ENCODE data around the gene KLF11.
"Not testable (repeated sequence)": the region's sequence is repeated elsewhere in the genome, so short reads cannot be mapped to it uniquely, and the experiment has no call there.

KLF11 gene

DNA sequence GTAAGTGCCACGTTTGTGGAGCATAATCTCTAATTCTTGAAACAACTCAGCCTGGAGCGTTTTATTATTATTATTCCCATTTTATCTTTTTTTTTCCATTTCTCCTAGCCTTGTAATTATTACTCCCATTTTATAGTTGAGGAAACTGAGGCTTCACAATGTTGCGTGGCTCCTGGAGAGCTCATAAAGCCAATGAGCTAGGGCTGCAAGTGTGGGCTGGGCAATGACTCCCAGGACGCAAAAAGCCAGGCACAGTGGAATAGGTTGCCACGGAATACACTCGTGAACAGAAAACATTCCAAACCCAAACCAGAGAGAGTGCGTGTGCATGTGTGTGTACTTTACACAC lies 13.5 kb upstream of the KLF11 start:
- no peak for DNase-seq (ENCODE audit: insufficient read length)
- TF ChIP-seq POLR2A (IDR thresholded peaks at IDR 0.05; ENCODE audit: low read depth, low read length) (no peak), POLR2AphosphoS5 (IDR thresholded peaks at IDR 0.05; ENCODE audit: low read depth, low read length) (no peak), TAF1 (IDR thresholded peaks at IDR 0.05; ENCODE audit: borderline replicate concordance, low read depth, low read length) (no peak)
- FAIRE-seq = no peak

DNA sequence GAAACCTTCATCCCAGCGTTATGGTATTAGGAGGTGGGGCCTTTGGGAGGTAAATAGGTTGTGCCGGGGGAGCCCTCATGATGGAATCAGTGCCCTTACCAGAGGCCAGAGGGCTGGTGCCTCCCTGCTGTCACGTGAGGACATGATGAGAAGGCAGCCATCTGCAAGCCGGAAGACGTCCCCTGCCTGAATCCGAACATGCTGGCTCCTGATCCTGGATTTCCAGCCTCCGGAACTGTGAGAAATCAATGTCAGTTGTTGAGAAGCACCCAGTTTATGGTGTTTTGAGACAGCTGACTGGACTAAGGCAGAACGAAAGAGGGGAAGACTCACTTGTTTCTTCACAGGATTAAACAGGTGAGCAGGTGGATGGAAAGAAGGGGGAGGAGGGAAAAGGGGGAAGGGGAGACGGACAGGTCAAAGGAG lies 13.0 kb upstream of the KLF11 start:
- TF ChIP-seq POLR2AphosphoS5 (IDR thresholded peaks at IDR 0.05; ENCODE audit: low read depth, low read length) (no peak), POLR2A (IDR thresholded peaks at IDR 0.05; ENCODE audit: low read depth, low read length) (no peak), TAF1 (IDR thresholded peaks at IDR 0.05; ENCODE audit: borderline replicate concordance, low read depth, low read length) (no peak)
- FAIRE-seq (no peak), DNase-seq (ENCODE audit: insufficient read length) (no peak)

DNA sequence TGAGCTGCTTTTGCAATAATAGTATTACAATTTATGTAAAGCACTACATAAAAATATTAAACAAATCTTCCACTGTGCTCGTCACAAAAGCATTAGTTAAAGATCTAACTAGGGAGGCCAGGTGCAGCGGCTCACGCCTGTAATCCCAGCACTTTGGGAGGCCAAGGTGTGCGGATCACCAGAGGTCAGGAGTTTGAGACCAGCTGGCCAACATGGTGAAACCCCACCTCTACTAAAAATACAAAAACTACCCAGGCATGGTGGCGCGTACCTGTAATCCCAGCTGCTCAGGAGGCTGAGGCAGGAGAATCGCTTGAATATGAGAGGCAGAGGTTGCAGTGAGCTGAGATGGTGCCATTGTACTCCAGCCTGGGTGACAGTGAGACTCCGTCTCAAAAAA lies 12.6 kb upstream of the KLF11 start:
- not testable (repeated sequence) for DNase-seq (ENCODE audit: insufficient read length); FAIRE-seq

DNA sequence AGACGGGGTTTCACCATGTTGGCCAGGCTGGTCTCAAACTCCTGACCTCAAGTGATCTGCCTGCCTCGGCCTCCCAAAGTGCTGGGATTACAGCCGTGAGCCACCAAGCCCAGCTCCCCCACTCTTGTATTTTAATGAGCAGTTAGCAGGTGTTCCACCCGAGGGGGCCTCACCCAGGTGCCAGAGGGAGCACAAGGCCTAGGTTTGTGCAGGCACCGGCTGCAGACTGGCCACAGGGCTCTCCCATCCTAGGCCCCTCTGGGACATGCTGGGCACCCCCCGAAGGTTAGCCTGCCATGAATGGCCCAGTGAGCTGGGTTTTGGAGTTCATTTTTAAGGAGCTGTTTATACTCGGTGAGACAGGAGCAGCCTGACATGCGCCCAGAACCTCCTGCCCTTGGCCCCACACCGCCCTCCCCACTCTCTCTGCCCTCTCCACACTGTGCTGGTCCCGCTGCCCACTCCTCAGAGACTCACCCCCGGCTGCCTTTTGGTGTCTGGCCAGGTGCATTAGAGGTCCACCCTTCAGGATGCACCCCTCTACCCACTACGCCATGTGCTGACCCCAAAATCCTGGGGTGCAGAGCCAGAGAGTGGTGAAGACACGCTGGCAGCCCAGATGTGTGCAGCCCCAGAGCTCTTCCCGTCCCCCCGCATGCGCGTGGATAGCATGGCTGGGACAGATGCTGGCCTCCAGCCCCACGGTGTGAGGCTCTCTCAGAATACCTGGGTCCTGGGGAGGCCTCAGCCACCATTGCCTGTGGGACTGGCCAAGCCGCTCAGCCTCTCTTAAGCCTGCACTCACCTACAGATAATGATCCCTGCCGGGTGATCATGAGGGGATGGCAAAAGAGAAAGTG lies 11.2 kb upstream of the KLF11 start:
- TF ChIP-seq POLR2A (IDR thresholded peaks at IDR 0.05; ENCODE audit: low read depth, low read length) (no peak), POLR2AphosphoS5 (IDR thresholded peaks at IDR 0.05; ENCODE audit: low read depth, low read length) (no peak), TAF1 (IDR thresholded peaks at IDR 0.05; ENCODE audit: borderline replicate concordance, low read depth, low read length) (no peak)
- DNase-seq (ENCODE audit: insufficient read length) (no peak), FAIRE-seq (no peak)

DNA sequence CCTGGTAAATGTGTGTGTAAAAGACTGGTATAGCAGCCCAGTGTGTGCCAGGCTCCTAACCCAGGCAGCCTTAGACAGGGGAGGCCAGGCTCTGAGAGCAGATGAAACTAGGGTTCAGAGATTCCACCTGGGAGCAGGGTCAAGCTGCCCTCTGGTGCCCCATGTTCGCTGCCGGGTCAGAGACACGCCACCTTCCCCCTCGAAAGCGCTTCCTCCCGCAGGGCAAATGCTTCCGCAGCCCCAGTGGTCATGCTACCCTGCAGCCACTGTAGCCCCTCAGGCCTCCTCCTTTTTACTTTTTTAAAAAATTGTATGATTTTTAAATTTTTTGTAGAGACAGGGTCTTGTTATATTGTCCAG lies 10.6 kb upstream of the KLF11 start:
- no peak for FAIRE-seq
- DNase-seq (ENCODE audit: insufficient read length) = no peak
- TF ChIP-seq TAF1 (IDR thresholded peaks at IDR 0.05; ENCODE audit: borderline replicate concordance, low read depth, low read length) = no peak
- TF ChIP-seq POLR2A (IDR thresholded peaks at IDR 0.05; ENCODE audit: low read depth, low read length) = no peak
- no peak for TF ChIP-seq POLR2AphosphoS5 (IDR thresholded peaks at IDR 0.05; ENCODE audit: low read depth, low read length)

DNA sequence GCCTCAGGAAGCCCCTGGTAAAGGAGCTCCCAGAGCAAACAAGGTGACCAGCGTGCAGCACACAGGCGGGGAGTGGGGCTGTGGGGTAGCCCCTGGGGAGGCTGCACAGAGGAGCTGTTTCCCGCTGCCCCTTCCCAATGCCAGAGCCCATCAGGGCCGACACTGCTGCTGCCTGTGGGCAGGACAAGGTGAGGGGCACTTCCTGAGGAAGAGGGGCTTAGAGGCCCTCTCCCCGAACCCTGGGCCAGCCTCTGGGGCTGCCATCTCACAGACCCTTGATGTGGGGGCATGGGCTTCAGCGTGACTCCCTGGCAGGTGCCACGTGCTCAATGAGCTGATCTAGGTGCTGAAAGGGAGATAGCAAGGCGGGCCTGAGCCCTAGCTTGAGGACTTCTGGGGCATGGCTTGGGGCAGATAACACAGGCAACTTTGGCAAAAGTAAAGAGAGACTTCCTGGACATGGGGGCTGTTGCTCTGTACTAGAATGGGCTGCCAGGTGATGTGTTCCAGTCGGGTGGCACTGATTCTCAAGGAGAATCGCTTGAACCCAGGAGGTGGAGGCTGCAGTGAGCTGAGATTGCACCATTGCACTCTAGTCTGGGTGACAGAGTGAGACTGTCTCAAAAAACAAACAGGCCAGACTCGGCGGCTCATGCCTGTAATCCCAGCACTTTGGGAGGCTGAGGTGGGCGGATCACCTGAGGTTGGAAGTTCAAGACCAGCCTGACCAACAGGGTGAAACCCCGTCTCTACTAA lies 9.9 kb upstream of the KLF11 start:
- DNase-seq (ENCODE audit: insufficient read length) (no peak), FAIRE-seq (no peak)
- no peak for TF ChIP-seq TAF1 (IDR thresholded peaks at IDR 0.05; ENCODE audit: borderline replicate concordance, low read depth, low read length)
- no peak for TF ChIP-seq POLR2A (IDR thresholded peaks at IDR 0.05; ENCODE audit: low read depth, low read length)
- no peak for TF ChIP-seq POLR2AphosphoS5 (IDR thresholded peaks at IDR 0.05; ENCODE audit: low read depth, low read length)

DNA sequence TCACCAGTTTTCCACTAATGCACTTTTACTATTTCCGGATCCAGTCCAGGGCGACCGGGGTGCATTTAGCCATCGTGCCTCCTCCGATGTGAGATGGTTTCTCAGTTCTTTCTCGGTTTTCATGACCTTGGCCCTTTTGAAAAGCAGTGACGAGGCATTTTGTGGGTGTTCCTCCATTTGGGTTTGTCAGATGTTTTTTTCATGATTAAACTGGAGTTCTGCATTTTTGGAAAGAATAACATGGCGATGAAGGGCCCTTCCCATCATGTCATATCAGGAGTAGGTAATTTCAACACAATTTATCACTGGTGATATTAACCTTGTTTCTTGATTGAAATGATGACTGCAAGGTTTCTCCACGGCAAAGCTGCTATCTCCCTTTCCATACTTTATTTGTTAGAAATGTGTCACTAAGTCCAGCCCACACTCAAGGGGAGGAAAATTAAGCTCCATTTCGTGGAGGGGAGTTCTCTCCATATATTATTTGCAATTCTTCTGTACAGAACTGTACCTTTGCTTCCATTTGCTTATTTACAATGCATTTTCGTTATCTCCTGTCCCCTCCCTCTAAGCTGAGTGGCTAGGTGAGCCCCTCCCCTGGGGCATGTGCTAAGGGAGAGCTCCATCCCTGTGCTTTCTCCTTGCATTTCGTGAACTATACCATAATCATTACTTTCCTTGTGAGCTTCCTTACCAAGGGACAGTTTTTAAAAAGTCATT lies 8.9 kb upstream of the KLF11 start:
- DNase-seq (ENCODE audit: insufficient read length) (no peak), FAIRE-seq (no peak)
- TF ChIP-seq POLR2AphosphoS5 (IDR thresholded peaks at IDR 0.05; ENCODE audit: low read depth, low read length) (no peak), TAF1 (IDR thresholded peaks at IDR 0.05; ENCODE audit: borderline replicate concordance, low read depth, low read length) (no peak), POLR2A (IDR thresholded peaks at IDR 0.05; ENCODE audit: low read depth, low read length) (no peak)

DNA sequence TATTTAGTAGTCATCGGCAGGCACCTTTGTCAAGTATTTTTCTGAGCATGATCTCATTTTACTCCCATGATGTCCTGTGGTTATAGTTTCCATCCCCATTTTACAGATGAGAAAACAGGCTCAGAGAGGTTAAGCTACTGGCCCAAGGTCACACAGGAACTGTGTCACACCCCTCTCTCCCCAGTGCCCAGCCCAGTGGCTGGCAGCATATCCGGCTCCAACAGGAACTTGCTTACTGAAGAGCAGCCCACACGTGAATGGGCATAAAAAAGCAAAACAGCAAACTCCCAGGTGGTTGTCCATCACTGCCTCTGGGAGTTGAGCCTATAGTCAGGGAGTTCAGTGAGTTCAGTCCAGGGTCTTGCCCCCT lies 8.3 kb upstream of the KLF11 start:
- TF ChIP-seq POLR2A (IDR thresholded peaks at IDR 0.05; ENCODE audit: low read depth, low read length) (no peak), POLR2AphosphoS5 (IDR thresholded peaks at IDR 0.05; ENCODE audit: low read depth, low read length) (no peak), TAF1 (IDR thresholded peaks at IDR 0.05; ENCODE audit: borderline replicate concordance, low read depth, low read length) (no peak)
- DNase-seq (ENCODE audit: insufficient read length) (no peak), FAIRE-seq (no peak)

DNA sequence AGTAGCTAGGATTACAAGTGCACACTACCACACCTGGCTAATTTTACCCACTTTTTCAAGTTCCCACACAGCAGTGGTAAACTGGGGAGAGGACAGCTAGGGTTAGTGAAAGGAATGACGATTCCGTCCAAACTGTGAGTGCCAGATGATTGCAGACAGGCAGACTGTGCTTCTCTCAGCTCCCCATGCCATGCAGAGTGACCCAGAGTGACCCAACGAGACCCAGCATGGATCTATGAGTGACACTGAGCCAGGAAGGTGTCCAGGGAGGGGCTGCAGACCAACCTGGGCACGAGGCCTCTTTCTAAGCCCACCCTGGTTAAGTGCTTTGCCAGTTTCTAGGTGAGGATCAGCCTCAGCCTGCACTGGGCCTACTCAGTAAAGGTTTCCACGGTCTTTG lies 7.7 kb upstream of the KLF11 start:
- DNase-seq (ENCODE audit: insufficient read length) (no peak), FAIRE-seq (no peak)
- TF ChIP-seq POLR2A (IDR thresholded peaks at IDR 0.05; ENCODE audit: low read depth, low read length) = no peak
- no peak for TF ChIP-seq TAF1 (IDR thresholded peaks at IDR 0.05; ENCODE audit: borderline replicate concordance, low read depth, low read length)
- no peak for TF ChIP-seq POLR2AphosphoS5 (IDR thresholded peaks at IDR 0.05; ENCODE audit: low read depth, low read length)

DNA sequence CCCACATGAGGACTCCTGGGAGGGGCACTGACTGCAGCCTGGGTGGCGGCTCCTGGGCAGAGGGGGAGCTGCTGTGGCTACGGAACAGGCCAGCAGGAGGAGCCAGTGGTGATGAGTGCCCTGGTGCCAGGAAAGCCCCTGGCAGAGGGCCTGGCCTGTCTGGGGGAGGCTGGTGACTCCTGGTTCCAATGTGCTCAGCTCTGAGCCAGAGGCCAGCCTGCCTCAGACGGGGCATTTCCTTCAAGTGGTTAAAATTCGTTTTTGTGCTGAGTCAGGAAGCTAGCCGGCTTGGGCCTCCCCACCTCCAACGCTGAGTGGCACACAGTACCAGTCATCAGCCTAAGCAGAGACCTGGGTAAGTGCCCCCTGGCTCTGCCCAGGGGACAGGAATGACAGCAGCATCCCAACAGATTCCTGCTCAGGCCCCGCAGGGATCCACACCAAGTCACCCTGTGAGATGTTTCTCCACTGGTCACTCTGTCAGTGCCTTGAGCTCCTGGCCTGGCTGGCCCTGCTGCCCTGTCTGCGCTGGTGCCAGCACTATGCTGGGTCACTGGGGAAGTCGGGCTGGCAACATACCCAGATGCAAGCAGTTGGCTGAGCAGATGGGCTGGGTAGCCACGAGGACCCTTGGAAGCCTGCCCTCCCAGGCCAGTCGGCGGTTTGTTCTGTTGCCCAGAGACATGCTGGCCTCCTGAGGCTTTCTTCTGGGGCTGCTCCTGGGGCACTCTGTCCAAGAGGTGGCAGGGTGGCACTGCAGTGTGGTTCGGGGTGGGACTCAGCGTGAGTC lies 7.1 kb upstream of the KLF11 start:
- DNase-seq (ENCODE audit: insufficient read length) (no peak), FAIRE-seq (no peak)
- TF ChIP-seq TAF1 (IDR thresholded peaks at IDR 0.05; ENCODE audit: borderline replicate concordance, low read depth, low read length) = no peak
- no peak for TF ChIP-seq POLR2AphosphoS5 (IDR thresholded peaks at IDR 0.05; ENCODE audit: low read depth, low read length)
- no peak for TF ChIP-seq POLR2A (IDR thresholded peaks at IDR 0.05; ENCODE audit: low read depth, low read length)

DNA sequence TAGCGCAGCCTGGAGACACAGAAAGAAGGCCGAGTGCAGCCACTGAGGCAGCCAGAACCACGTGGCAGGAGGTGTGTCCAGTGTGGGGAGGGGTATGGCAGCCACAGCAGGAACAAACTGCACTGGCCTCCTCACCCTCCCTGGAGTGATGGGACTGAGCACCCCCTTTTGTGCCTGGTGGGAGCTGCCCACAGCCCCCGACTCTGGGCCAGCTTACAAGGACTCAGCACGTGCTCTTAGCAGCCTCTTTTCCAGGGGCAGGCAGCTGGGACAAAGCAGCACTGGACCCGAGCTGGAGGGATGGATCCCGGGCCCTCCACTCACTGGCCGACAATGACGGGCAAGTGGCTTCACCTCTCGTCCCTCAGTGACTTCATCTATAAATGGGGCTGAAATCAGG lies 5.2 kb upstream of the KLF11 start:
- FAIRE-seq (no peak), DNase-seq (ENCODE audit: insufficient read length) (no peak)
- no peak for TF ChIP-seq TAF1 (IDR thresholded peaks at IDR 0.05; ENCODE audit: borderline replicate concordance, low read depth, low read length)
- TF ChIP-seq POLR2A (IDR thresholded peaks at IDR 0.05; ENCODE audit: low read depth, low read length) = no peak
- TF ChIP-seq POLR2AphosphoS5 (IDR thresholded peaks at IDR 0.05; ENCODE audit: low read depth, low read length) = no peak
